T follicular helper cell (primary cell): ENCODE measurements around the gene BTBD8.

Experiments used
- DNase-seq: peaks from one replicate; pipeline ENCODE4 v3.0.0-alpha.2; 2020; ENCODE audit warnings: low read depth

Gene BTBD8

GRCh38 chr1:92192246-92192645, 112.1 kb downstream of the BTBD8 start:
- no peak for DNase-seq

DNA sequence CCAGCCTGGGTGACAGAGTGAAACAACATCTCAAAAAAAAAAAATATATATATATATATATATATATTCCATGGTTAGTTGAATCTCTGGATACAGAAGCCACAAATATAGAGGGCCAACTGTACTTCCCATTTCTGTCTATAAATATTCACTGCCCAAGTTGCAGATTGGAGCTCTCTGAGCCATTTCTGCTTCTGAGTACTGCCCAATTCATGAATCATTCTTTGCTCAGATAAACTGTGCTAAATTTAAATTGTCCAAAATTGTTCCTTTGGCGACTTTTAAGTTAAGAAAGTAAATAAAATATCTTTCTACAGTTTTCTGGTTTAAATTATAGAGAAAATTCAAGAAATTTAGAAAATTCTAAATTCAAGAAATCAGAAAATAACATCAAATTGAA, 114.4 kb downstream of the BTBD8 start:
- no peak for DNase-seq

GRCh38 chr1:92201973-92202372, 121.8 kb downstream of the BTBD8 start:
- no peak for DNase-seq

DNA sequence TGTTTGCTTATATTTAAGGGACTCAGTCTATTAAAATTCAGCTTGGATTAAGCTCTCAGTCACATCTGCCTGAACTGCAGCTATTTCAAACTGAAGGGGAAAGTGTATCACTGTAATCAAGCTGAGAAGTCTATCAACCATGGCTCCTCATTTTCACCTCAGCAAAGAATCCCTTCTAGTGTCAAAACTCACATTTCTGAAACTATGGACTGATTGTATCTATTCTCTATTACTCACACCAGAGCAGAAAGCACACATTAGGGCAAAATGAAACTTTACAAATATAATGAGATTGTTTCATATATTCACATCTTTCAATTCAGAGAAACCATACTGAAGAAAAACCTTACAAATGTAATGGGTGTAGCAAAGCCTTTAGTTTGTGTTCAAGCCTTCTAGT, 123.0 kb downstream of the BTBD8 start:
- DNase-seq = no peak

DNA sequence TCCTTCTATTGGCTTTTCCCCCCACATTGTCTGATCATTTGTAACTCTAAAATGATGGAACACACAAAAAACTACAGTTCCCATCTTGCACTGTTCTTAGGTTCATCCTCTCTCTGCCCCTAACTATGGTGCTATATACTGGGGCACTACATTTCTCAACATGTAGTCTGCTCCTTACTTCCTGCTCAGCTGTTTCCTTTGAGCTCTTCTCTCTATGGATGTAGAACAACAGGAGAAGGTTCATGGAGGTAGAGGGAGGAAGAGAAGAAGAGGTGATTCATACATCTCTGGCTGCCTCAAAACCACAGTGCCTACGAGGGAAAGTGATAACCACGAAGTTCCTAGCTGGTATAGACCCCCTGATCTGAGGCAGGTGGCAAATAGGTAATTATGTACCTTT, 130.6 kb downstream of the BTBD8 start:
- DNase-seq = no peak

- DNase-seq = no peak
Measured at GRCh38 chr1:92211166-92211565, 131.0 kb downstream of the BTBD8 start.

GRCh38 chr1:92217721-92218120, 137.6 kb downstream of the BTBD8 start, which contains the start of gene C1orf146:
C1orf146 (plus strand) TSS chr1:92217915; CDS start chr1:92231421, 13,506 bp downstream.
- no peak for DNase-seq

DNA sequence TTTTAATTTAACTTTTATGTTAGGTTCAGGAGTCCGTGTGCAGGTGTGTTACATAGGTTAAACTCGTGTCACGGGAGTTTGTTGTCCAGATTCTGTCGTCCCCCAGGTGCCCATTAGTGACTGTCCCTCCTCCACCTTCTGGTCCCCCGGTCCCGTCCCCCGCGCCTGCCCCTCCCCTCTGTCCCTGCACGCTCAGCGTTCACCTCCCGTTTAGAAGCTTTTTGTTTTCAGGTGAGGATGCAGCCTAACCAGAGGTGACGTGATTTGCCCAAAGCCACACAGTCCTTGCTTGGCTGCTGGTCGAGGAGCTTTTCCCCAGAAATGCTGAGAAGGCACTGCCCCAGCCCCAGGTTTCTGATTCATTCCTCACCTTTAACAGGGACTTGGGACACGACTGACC, 138.4 kb downstream of the BTBD8 start:
- DNase-seq = no peak

DNA sequence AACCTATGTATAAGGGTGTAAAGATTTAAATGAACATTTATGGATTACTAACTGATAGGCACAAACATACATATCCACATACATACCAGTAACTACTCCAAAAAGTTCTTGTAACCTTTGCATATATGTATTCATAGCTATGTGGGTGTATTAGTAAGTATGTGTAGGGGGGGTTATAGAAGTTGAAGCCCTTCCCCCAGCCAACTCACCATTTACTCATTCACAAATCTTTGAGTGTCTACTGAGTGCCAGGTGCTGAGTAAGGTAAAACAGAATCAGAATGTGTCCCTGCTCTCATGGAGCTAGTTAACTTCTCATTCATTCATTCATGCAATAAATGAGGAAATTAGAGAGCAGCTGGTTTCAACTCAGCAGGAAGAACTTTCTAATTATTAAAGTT, 138.9 kb downstream of the BTBD8 start:
- no peak for DNase-seq

DNA sequence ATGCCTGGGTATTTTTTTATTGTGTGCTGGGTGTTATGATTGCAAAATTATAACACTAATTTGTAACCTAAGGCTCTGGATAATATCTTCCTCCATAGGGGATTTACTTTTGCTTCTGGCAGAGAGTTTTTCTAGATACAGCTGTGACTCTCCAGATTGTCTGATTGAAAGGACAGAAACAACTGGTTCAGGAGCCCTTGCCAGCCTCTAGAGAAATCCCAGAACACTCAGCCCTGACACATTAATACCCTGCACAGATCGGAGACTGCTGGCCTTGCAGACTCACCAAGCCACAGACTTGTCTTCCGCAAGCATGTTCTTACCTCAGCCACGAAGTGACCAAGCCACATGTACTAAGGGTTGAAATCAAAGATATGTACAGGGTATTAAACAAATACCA, 148.3 kb downstream of the BTBD8 start:
- DNase-seq = no peak

DNA sequence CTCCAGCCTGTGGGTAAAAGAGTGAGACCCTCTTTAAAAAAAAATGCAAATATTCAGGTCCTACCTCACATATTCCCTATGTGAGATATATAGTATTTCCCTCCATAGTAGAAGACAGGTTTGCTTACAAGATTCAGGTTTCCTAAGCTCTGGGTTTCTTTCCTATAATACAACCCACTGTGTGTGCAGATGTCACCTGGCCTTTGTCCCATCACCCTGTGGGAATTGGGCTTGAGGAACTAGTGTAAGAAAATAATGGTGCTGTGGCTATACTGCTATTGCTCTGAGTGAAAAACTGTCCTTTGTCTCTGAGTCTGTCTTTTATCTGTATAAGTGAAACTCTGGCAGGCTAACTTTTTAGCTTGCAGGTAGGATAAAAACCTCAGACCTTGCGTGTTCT, 150.6 kb downstream of the BTBD8 start:
- DNase-seq = no peak
